GM06990 (cell line): ENCODE measurements around the gene CGA.
"Not testable (repeated sequence)": the region's sequence is repeated elsewhere in the genome, so short reads cannot be mapped to it uniquely, and the experiment has no call there.

ENCODE experiments used
- DNase-seq: peaks from one replicate; pipeline ENCODE4 v3.0.0-alpha.2; 2011; ENCODE audit not compliant: insufficient read length; ENCODE audit errors: extremely low read depth
- H3K27me3 ChIP-seq: replicated peaks from 2 replicates; pipeline ENCODE4 v1.6.0; 2011; ENCODE audit warnings: low read length; ENCODE audit not compliant: control insufficient read depth, insufficient read depth
- H3K36me3 ChIP-seq: 2 replicates; pipeline ENCODE4 v1.5.1; 2011; ENCODE audit warnings: low read length; ENCODE audit not compliant: control insufficient read depth, insufficient read depth
- H3K4me3 ChIP-seq: replicated peaks from 2 replicates; pipeline ENCODE4 v1.5.1; 2011; ENCODE audit warnings: low read depth, mild to moderate bottlenecking, control low read depth, low read length
- TF ChIP-seq, protein P1 (sequence below): IDR thresholded peaks from 2 replicates; pipeline ENCODE4 v1.5.1; 2011; ENCODE audit warnings: low read length, control low read depth, mild to moderate bottlenecking, inconsistent platforms; ENCODE audit not compliant: insufficient read depth, poor library complexity, severe bottlenecking

The CGA gene

DNA sequence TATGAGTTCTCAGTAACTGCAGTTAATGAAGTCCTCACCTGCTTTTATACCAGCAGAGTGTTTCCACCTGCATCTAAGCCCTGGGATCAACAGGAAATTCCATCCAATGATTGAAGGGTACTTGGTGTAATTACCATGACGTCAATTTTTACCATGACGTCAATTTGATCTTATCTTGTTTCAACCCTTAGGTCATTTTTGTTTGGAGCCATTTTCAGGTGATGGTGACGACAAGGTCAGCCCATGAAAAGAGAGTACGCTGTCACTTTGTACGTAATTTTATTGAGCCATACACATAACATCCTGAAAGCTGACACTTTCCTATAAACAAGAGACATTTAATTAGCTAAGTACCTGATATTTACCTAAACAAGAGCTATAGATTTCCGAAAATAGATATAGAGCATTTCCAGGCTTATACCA lies at the start of gene CGA:
CGA (minus strand) TSS at position 20 of the 423 bp plus-strand sequence. CDS start 6,906 bp downstream, outside the sequence.
- H3K4me3 ChIP-seq = no peak within 1 kb of the TSS
- TF ChIP-seq, protein P1, sequence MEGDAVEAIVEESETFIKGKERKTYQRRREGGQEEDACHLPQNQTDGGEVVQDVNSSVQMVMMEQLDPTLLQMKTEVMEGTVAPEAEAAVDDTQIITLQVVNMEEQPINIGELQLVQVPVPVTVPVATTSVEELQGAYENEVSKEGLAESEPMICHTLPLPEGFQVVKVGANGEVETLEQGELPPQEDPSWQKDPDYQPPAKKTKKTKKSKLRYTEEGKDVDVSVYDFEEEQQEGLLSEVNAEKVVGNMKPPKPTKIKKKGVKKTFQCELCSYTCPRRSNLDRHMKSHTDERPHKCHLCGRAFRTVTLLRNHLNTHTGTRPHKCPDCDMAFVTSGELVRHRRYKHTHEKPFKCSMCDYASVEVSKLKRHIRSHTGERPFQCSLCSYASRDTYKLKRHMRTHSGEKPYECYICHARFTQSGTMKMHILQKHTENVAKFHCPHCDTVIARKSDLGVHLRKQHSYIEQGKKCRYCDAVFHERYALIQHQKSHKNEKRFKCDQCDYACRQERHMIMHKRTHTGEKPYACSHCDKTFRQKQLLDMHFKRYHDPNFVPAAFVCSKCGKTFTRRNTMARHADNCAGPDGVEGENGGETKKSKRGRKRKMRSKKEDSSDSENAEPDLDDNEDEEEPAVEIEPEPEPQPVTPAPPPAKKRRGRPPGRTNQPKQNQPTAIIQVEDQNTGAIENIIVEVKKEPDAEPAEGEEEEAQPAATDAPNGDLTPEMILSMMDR = no peak
- no peaks in the 10 kb centered on the region for H3K36me3 ChIP-seq
- DNase-seq = no peak
- H3K27me3 ChIP-seq = no peaks in the 10 kb centered on the region

DNA sequence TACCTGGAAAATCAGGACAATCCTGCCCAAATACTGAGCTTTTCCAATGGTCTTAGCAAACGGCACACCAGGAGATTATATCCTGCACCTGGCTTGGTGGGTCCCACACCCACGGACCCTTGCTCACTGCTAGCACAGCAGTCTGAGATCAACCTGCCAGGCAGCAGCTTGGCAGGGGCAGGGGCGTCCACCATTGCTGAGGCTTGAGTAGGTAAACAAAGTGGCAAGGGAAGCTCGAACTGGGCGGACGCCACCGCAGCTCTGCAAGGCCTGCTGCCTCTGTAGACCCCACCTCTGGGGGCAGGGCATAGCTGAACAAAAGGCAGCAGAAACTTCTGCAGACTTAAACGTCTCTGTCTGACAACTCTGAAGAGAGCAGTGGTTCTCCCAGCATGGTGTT lies 45.0 kb upstream of the CGA start:
- H3K27me3 ChIP-seq, DNase-seq, H3K36me3 ChIP-seq, H3K4me3 ChIP-seq: not testable (repeated sequence)

DNA sequence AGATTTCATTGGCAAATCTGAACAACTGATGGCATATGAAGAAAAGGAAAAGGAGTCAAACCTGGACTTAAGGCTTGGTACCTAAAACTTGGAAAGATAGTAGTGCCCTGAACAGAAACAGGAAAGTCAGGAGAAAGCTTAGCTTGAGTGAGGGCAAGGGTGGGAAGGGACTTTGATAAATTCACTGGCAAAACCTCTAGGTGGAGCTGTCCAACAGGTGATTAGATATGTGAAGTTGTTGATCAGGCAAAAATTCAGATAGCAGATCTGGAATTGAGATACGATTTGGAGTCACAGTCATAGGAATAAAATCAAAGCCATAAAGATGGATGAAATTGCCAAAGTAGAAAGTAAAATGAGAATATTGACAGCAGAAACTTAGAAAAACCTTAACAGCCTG lies 44.3 kb upstream of the CGA start:
- Histone ChIP-seq H3K4me3 (no peak overlapping the region), H3K36me3 (no peaks in the 10 kb centered on the region), H3K27me3 (no peaks in the 10 kb centered on the region)
- no peak for DNase-seq
- TF ChIP-seq, protein P1 = peak; percentile 67

DNA sequence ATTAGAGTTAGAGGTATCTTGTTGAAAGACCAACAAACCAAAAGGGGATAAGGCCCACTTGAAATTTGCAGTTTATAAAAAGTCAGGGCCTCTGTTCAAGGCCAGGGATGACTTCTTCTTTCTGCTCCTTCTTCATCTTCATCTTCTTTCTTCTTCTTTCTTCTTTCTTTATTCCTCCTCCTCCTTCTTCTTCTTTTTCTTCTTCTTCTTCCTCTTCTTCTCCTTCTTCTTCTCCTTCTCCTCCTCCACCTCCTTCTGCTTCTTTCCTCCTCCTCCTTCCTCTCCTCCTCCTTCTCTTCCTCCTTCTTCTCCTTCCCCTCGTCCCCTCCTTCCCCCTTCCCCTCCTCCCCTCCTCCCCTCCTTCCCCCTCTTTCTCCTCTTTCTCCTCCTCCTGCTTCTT lies 42.1 kb upstream of the CGA start:
- no peaks in the 10 kb centered on the region for H3K27me3 ChIP-seq
- TF ChIP-seq, protein P1 = no peak
- H3K36me3 ChIP-seq = no peaks in the 10 kb centered on the region
- DNase-seq = no peak
- H3K4me3 ChIP-seq = no peak overlapping the region

DNA sequence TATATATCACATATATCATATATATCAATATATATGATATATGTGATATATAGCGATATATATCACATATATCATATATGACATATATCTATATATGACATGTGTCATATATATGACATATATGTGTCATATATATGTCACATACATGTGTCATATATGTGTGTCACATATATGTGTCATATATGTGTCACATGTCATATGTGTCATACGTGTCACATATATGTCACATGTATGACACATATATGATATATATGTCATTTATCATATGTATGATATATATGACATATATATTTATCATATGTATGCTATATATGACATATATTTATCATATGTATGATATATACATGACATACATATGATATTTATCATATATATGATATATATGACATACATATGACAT lies 32.8 kb upstream of the CGA start:
- Histone ChIP-seq H3K36me3 (no peaks in the 10 kb centered on the region), H3K27me3 (no peaks in the 10 kb centered on the region), H3K4me3 (no peak overlapping the region)
- no peak for DNase-seq
- TF ChIP-seq, protein P1 = no peak

DNA sequence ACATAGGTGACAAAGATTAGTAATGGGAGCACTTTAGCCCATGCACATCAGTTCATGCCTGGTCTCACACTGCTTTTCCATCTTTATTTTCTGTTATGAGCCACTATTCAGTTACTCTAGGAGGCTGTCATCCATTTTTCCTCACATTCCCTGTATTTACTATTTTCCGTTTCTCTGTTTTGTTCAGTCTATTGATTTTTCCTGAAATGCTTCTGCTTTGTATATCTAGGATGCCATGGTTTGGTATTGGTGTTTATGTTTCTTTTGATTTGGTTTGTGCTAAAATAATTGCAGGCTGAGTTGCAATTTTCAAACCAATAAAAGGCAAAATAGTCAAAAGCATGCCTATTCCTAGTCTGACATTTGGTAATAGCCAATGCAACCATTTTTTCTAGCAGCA lies 31.6 kb upstream of the CGA start:
- DNase-seq = no peak
- TF ChIP-seq, protein P1 = no peak
- Histone ChIP-seq H3K36me3 (no peaks in the 10 kb centered on the region), H3K27me3 (no peaks in the 10 kb centered on the region), H3K4me3 (no peak overlapping the region)
